Measurements from ENCODE around the gene ERCC5. TPM values are rescaled to one million over a fixed set of nuclear protein-coding genes. Genes with fewer than 3 reads are reported as not detected.
A peak's percentile ranks its signal among the peaks of the same experiment; 100 is the strongest.

Gene ERCC5
- total RNA-seq, 2 donors from 2014 or later = 76.3 to 87.3 TPM

- no peaks in the 10 kb centered on the region for H3K9me3 ChIP-seq (ENCODE audit: control insufficient read depth, low read length, poor library complexity, severe bottlenecking)
- Mint-ChIP-seq H3K27me3 (no peaks in the 10 kb centered on the region), H3K4me1 (peaks cover 11% of the 10 kb centered on the region), H3K36me3 (ENCODE audit: low read depth) (peaks cover 9% of the 10 kb centered on the region), H3K27ac (no peak overlapping the region), H3K4me3 (no peak overlapping the region)
- ATAC-seq (no peak), DNase-seq (no peak)
These were observed 28.6 kb upstream of the ERCC5 start for GRCh38 chr13:102817241-102817640.

DNA sequence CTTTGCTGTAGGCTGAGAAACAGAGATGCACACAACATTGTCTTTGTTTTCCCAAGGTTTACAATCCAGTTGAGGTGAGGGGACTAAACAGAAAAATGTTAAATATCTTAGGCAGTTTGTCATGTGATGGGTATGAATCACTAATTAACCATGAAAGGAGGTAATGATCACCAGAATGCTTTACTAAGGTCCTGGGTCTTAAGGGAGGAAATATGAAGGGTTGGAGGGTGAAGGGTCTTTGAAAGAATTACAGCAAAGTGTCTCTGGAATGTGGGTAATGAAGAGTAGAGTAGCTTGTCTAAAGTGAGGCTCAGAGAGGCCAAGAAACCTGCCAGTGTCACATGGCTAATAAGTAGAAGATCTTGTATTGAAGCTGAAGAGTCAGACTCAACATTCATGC lies 27.9 kb upstream of the ERCC5 start:
- no peaks in the 10 kb centered on the region for H3K9me3 ChIP-seq (ENCODE audit: control insufficient read depth, low read length, poor library complexity, severe bottlenecking)
- Mint-ChIP-seq H3K4me1 (peaks cover 11% of the 10 kb centered on the region), H3K27ac (no peak overlapping the region), H3K36me3 (ENCODE audit: low read depth) (peaks cover 12% of the 10 kb centered on the region), H3K4me3 (no peak overlapping the region), H3K27me3 (no peaks in the 10 kb centered on the region)
- ATAC-seq = no peak
- no peak for DNase-seq

DNA sequence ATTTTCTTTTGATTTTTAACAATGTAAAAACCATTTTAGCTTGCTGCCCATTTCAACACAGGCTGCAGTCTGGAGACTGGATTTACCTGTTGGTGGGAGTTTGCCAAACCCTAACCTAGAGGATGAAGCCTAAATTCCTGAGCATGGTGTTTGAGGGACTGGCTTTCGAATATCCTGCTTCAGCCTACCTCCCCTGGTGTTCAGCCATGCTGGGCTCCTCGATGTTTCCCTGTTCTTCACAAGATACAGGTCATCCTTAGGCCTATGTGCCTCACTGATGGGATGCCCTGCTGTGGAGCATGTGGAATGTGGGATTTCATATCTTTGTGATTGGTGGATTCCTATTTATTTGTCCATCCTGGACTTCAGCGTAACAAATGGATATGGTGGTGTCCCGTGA lies 20.4 kb upstream of the ERCC5 start:
- H3K9me3 ChIP-seq (ENCODE audit: control insufficient read depth, low read length, poor library complexity, severe bottlenecking) = no peaks in the 10 kb centered on the region
- peaks cover 8% of the 10 kb centered on the region for H3K36me3 Mint-ChIP-seq (ENCODE audit: low read depth)
- no peak overlapping the region for H3K27ac Mint-ChIP-seq
- DNase-seq (no peak), ATAC-seq (no peak)
- H3K4me3 Mint-ChIP-seq = no peak overlapping the region
- no peaks in the 10 kb centered on the region for H3K27me3 Mint-ChIP-seq
- H3K4me1 Mint-ChIP-seq = peaks cover 3% of the 10 kb centered on the region

DNA sequence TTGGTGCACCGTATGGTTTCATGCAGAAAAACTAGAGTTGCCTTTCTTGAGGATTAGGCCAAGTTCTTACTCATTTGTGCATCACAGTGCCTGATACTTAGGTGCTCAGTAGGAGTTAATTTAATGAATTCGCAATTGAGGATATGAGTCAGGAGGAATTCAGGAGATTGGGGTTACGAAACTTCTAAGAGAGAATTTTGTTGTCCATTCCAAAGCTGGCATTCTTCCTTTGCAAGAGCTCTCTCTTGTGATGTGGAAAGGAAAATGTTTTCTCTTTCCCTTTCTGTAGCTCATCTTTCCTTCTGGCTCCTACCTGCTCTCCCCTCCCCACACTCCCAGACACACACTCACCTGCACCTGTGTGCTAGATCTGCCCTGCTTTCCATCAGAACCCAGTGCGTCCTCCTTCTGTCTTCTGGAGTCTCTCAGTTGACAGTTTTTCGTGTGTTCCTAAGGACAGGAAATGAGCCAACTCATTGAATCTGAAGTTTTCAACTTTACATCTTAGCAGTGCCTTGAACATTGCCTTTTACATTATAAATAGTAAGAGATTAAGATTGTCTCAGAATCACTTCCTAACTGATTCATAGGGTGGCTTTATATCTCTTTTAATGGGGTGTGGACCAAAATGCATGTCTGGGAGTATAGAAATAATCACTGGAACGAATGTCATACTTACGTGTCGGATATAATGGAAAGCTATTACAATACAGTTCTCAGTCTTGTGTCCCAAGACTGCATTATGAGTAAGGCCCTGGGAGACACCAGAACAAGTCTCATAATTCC lies 19.7 kb upstream of the ERCC5 start:
- no peak overlapping the region for H3K4me3 Mint-ChIP-seq
- DNase-seq (no peak), ATAC-seq (no peak)
- no peaks in the 10 kb centered on the region for H3K9me3 ChIP-seq (ENCODE audit: control insufficient read depth, low read length, poor library complexity, severe bottlenecking)
- peaks cover 3% of the 10 kb centered on the region for H3K4me1 Mint-ChIP-seq
- no peak overlapping the region for H3K27ac Mint-ChIP-seq
- peaks cover 8% of the 10 kb centered on the region for H3K36me3 Mint-ChIP-seq (ENCODE audit: low read depth)
- H3K27me3 Mint-ChIP-seq = no peaks in the 10 kb centered on the region

DNA sequence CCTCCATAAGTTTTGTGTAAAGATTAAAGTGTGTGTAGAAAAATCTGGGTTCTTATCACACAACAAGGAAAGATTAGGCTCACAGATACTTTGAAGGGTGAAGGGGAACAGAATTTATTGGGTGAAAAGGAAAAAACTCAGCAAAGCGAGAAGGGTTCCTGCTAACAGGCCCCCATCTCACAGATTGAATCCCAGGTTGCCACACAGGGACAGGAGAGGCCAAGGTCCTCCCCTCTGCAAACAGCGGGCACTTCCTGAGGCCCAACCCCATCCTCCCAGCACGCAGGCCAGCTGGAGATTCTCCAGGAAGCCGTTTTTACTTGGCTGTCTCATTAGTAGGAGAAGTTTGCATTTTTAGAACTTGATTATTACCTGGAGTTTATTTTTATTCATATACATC lies 15.2 kb upstream of the ERCC5 start:
- Mint-ChIP-seq H3K4me1 (peaks cover 5% of the 10 kb centered on the region), H3K27me3 (no peaks in the 10 kb centered on the region), H3K36me3 (ENCODE audit: low read depth) (no peaks in the 10 kb centered on the region), H3K27ac (peak overlapping the region; percentile 34), H3K4me3 (no peak overlapping the region)
- H3K9me3 ChIP-seq (ENCODE audit: control insufficient read depth, low read length, poor library complexity, severe bottlenecking) = no peaks in the 10 kb centered on the region
- DNase-seq = no peak
- ATAC-seq = no peak

DNA sequence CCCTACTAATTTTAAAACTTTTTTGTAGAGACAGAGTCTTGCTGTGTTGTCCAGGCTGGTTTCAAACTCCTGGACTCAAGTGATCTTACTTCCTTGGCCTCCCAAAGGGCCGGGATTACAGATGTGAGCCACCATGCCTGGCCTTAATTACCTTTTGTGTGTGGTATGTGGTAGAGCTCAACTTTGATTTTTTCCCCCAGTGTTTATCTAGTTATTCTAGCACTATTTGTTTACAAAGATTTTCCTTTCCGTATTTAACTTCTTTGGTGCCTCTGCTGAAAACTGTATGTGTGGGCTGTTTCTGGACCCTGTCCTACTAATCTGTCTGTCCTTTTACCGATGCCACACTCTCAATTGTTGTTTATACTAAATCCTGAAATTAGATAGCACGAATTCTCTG lies 9.4 kb upstream of the ERCC5 start:
- H3K4me1 Mint-ChIP-seq = peaks cover 4% of the 10 kb centered on the region
- DNase-seq (no peak), ATAC-seq (no peak)
- H3K4me3 Mint-ChIP-seq = no peak overlapping the region
- no peaks in the 10 kb centered on the region for H3K27me3 Mint-ChIP-seq
- H3K27ac Mint-ChIP-seq = peak overlapping the region; percentile 11
- H3K36me3 Mint-ChIP-seq (ENCODE audit: low read depth) = peaks cover 3% of the 10 kb centered on the region
- H3K9me3 ChIP-seq (ENCODE audit: control insufficient read depth, low read length, poor library complexity, severe bottlenecking) = no peaks in the 10 kb centered on the region

DNA sequence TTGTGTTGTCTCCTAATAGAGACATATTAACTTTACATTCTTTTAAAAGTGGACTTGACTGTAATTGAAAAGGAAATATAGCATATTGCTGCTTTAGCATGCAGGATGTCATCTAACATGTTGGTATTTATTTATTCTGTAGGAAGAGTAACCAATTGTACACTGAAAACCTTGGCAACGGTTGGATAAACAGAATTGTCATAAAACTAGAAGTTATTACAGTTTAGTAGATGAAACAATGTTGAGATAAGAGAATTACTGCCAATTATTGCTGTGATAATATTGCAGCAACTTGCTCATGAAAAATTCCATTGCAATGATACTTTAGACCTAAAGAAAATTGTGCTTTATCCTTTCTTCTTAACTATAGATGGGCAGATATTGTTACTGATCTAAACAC lies 7.6 kb upstream of the ERCC5 start:
- Mint-ChIP-seq H3K4me1 (peaks cover 4% of the 10 kb centered on the region), H3K27me3 (no peaks in the 10 kb centered on the region)

DNA sequence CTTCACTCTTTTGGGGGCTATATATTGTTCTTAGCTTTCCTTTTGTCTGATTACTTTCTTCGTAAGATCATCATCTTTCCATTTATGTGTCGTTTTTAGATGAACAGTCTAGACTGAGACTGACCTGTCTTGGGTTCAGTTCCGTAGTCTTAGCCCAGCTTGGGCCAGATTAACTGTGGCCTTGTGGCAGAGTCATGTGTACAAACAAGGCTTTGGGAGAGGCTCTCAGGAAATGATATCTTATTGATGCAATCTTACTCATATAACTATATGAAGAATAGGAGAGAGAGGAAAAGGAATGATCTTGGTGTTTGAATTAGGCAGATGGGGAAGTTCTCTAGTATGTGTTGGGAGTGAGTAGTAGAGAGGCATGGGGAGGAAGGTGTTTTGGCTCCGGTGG lies 6.8 kb upstream of the ERCC5 start:
- no peak for ATAC-seq
- H3K36me3 Mint-ChIP-seq (ENCODE audit: low read depth) = peaks cover 3% of the 10 kb centered on the region
- no peak overlapping the region for H3K4me3 Mint-ChIP-seq
- H3K4me1 Mint-ChIP-seq = peaks cover 4% of the 10 kb centered on the region
- DNase-seq = no peak
- H3K9me3 ChIP-seq (ENCODE audit: control insufficient read depth, low read length, poor library complexity, severe bottlenecking) = no peaks in the 10 kb centered on the region
- H3K27me3 Mint-ChIP-seq = no peaks in the 10 kb centered on the region
- H3K27ac Mint-ChIP-seq = peak overlapping the region; percentile 29

More for the DNA sequence above, 7.6 kb upstream of the ERCC5 start:
- DNase-seq (no peak), ATAC-seq (no peak)
- Mint-ChIP-seq H3K4me3 (no peak overlapping the region), H3K36me3 (ENCODE audit: low read depth) (peaks cover 3% of the 10 kb centered on the region), H3K27ac (no peak overlapping the region)
- H3K9me3 ChIP-seq (ENCODE audit: control insufficient read depth, low read length, poor library complexity, severe bottlenecking) = no peaks in the 10 kb centered on the region

DNA sequence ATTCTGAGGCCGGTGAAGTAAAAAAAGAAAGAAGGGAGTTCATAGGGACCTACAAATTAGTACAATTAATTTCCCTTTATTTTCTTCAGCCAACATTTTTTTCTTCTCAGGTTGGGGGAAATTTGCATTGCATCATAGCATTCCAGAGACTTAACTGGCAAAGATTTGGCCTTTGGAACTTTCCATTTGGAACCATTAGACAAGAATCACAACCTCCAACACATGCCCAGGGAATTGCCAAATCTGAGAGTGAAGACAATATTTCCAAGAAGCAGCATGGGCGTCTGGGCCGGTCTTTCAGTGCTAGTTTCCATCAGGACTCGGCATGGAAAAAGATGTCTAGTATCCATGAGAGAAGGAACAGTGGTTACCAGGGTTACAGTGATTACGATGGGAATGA lies 6.4 kb upstream of the ERCC5 start:
- H3K36me3 Mint-ChIP-seq (ENCODE audit: low read depth) = peaks cover 3% of the 10 kb centered on the region

GRCh38 chr13:102845289-102845629 lies 573 bp upstream of the ERCC5 start:
- DNase-seq (no peak), ATAC-seq (peak; percentile 42)

More for the DNA sequence above, 6.4 kb upstream of the ERCC5 start:
- no peaks in the 10 kb centered on the region for H3K27me3 Mint-ChIP-seq
- peak overlapping the region; percentile 29 for H3K27ac Mint-ChIP-seq
- ATAC-seq (no peak), DNase-seq (no peak)
- no peaks in the 10 kb centered on the region for H3K9me3 ChIP-seq (ENCODE audit: control insufficient read depth, low read length, poor library complexity, severe bottlenecking)
- no peak overlapping the region for H3K4me3 Mint-ChIP-seq
- H3K4me1 Mint-ChIP-seq = peaks cover 4% of the 10 kb centered on the region

GRCh38 chr13:102846261-102847015 lies 606 bp downstream of the ERCC5 start:
- Mint-ChIP-seq H3K4me1 (peaks cover 30% of the 10 kb centered on the region), H3K27me3 (no peaks in the 10 kb centered on the region), H3K4me3 (peak overlapping the region; percentile 97), H3K36me3 (ENCODE audit: low read depth) (peaks cover 2% of the 10 kb centered on the region), H3K27ac (peak overlapping the region; percentile 99)
- H3K9me3 ChIP-seq (ENCODE audit: control insufficient read depth, low read length, poor library complexity, severe bottlenecking) = no peaks in the 10 kb centered on the region
- DNase-seq (peak; percentile 17 to 23 (median 19)), ATAC-seq (peak; percentile 63)

More at GRCh38 chr13:102845289-102845629, 573 bp upstream of the ERCC5 start:
- H3K27ac Mint-ChIP-seq = peak overlapping the region; percentile 99
- no peaks in the 10 kb centered on the region for H3K36me3 Mint-ChIP-seq (ENCODE audit: low read depth)
- H3K9me3 ChIP-seq (ENCODE audit: control insufficient read depth, low read length, poor library complexity, severe bottlenecking) = no peaks in the 10 kb centered on the region
- no peaks in the 10 kb centered on the region for H3K27me3 Mint-ChIP-seq
- H3K4me3 Mint-ChIP-seq = peak overlapping the region; percentile 97
- peaks cover 25% of the 10 kb centered on the region for H3K4me1 Mint-ChIP-seq

GRCh38 chr13:102847272-102848234 lies 1.7 kb downstream of the ERCC5 start:
- Mint-ChIP-seq H3K36me3 (ENCODE audit: low read depth) (peaks cover 3% of the 10 kb centered on the region), H3K4me1 (peaks cover 32% of the 10 kb centered on the region), H3K27ac (peak overlapping the region; percentile 99), H3K27me3 (no peaks in the 10 kb centered on the region), H3K4me3 (peak overlapping the region; percentile 97)
- no peak for ATAC-seq
- no peak for DNase-seq
- H3K9me3 ChIP-seq (ENCODE audit: control insufficient read depth, low read length, poor library complexity, severe bottlenecking) = no peaks in the 10 kb centered on the region

DNA sequence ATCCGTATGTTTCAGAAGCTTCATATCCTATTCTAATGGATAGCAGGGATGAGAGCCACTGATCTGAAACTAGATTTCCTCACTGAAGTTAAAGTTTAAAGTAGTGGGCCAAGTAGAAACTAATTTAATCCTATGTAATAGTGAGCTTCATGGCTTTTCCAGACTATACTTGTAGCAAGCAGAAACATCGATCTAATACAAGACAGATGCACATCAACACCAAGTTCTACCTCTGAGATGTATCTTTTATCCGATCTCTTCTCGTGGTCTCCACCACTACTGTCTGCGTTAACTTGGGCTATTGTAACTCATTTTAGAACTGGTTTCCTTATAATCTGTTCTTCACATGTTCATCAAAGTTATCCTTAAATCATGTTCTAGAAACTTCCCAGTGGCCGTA lies 3.1 kb downstream of the ERCC5 start:
- Mint-ChIP-seq H3K4me1 (peaks cover 40% of the 10 kb centered on the region), H3K27ac (peak overlapping the region; percentile 82), H3K36me3 (ENCODE audit: low read depth) (peaks cover 4% of the 10 kb centered on the region), H3K4me3 (peak overlapping the region; percentile 28), H3K27me3 (no peaks in the 10 kb centered on the region)
- DNase-seq (no peak), ATAC-seq (no peak)
- no peaks in the 10 kb centered on the region for H3K9me3 ChIP-seq (ENCODE audit: control insufficient read depth, low read length, poor library complexity, severe bottlenecking)

Data from T-helper 17 cell (primary cell).